ENCODE data around the gene DDX46. TPM values are rescaled to one million over a fixed set of nuclear protein-coding genes. Genes with fewer than 3 reads are reported as not detected.
"Not testable (repeated sequence)": the region's sequence is repeated elsewhere in the genome, so short reads cannot be mapped to it uniquely, and the experiment has no call there.

DDX46 gene
- total RNA-seq, 1 experiment from 2014 or later: 31.5 TPM

- no peak for DNase-seq (ENCODE audit: low spot score)
Observed at GRCh38 chr5:134840811-134841210, 82.2 kb downstream of the DDX46 start.

GRCh38 chr5:134844252-134844651, 85.7 kb downstream of the DDX46 start:
- no peak for DNase-seq (ENCODE audit: low spot score)

GRCh38 chr5:134845335-134845851, 86.8 kb downstream of the DDX46 start:
- DNase-seq (ENCODE audit: low spot score): no peak

- DNase-seq (ENCODE audit: low spot score): peak; percentile 96
Observed at GRCh38 chr5:134845852-134846640, 87.5 kb downstream of the DDX46 start, which contains the start of gene C5orf24. C5orf24 (plus strand) TSS chr5:134845968; CDS start chr5:134854901, 8,933 bp downstream.

GRCh38 chr5:134846641-134846960, 88.0 kb downstream of the DDX46 start:
- no peak for DNase-seq (ENCODE audit: low spot score)

- DNase-seq (ENCODE audit: low spot score): not testable (repeated sequence)
Observed at GRCh38 chr5:134849434-134849933, 90.9 kb downstream of the DDX46 start.

GRCh38 chr5:134851307-134851923, 92.8 kb downstream of the DDX46 start:
- DNase-seq (ENCODE audit: low spot score): peak; percentile 40

GRCh38 chr5:134856465-134856864, 97.9 kb downstream of the DDX46 start:
- DNase-seq (ENCODE audit: low spot score): not testable (repeated sequence)

GRCh38 chr5:134857401-134857800, 98.8 kb downstream of the DDX46 start:
- no peak for DNase-seq (ENCODE audit: low spot score)

GRCh38 chr5:134864707-134865106, 106.1 kb downstream of the DDX46 start:
- no peak for DNase-seq (ENCODE audit: low spot score)

GRCh38 chr5:134873494-134873893, 114.9 kb downstream of the DDX46 start:
- no peak for DNase-seq (ENCODE audit: low spot score)

- peak; percentile 79 for DNase-seq (ENCODE audit: low spot score)
Observed at GRCh38 chr5:134873987-134874830, 115.6 kb downstream of the DDX46 start, which contains the start of gene TXNDC15. TXNDC15 (plus strand) TSS chr5:134874371; CDS start chr5:134874428, 57 bp downstream.

GRCh38 chr5:134874831-134875655, 116.5 kb downstream of the DDX46 start:
- DNase-seq (ENCODE audit: low spot score): peak; percentile 60

GRCh38 chr5:134877159-134877558, 118.6 kb downstream of the DDX46 start:
- no peak for DNase-seq (ENCODE audit: low spot score)

- DNase-seq (ENCODE audit: low spot score): no peak
Observed at GRCh38 chr5:134878403-134878802, 119.8 kb downstream of the DDX46 start.

- DNase-seq (ENCODE audit: low spot score): no peak
Observed at GRCh38 chr5:134879456-134879855, 120.9 kb downstream of the DDX46 start.

Other genes starting within 250 kb of the DDX46 start
- 17.9 and 18.1 TPM in 2 replicates for gene JADE2, start 233.1 kb upstream of the DDX46 start, total RNA-seq (2014; rRNA removed; shearing (Covaris generic))
- gene SAR1B, start 126.0 kb upstream of the DDX46 start, total RNA-seq (2014; rRNA removed; shearing (Covaris generic)): 62.9 and 101 TPM in 2 replicates
- gene SEC24A, start 110.0 kb upstream of the DDX46 start, total RNA-seq (2014; rRNA removed; shearing (Covaris generic)): 16.4 and 23.3 TPM in 2 replicates
- 24.1 and 34.0 TPM in 2 replicates for gene CAMLG, start 20.2 kb upstream of the DDX46 start, total RNA-seq (2014; rRNA removed; shearing (Covaris generic))
- gene C5orf24, start 87.2 kb downstream of the DDX46 start, total RNA-seq (2014; rRNA removed; shearing (Covaris generic)): 28.5 and 41.4 TPM in 2 replicates
- 107 and 129 TPM in 2 replicates for gene TXNDC15, start 115.6 kb downstream of the DDX46 start, total RNA-seq (2014; rRNA removed; shearing (Covaris generic))
- 7.6 and 9.9 TPM in 2 replicates for gene PCBD2, start 146.4 kb downstream of the DDX46 start, total RNA-seq (2014; rRNA removed; shearing (Covaris generic))
- gene CATSPER3, start 209.1 kb downstream of the DDX46 start, total RNA-seq (2014; rRNA removed; shearing (Covaris generic)): 0.08 TPM in 1 of 2 replicates, not detected in the other

Measured in H4 (cell line).